IMR-90 (cell line): ENCODE measurements around the gene TMEM45B. TPM values are rescaled to one million over a fixed set of nuclear protein-coding genes. Genes with fewer than 3 reads are reported as not detected.

Experiments
- ATAC-seq: fragments of 200-7000 bp; cut with Tn5 transposase; 2 replicates; pipeline ENCODE4 v1.9.1; 2020; ENCODE audit warnings: low read depth, mild to moderate bottlenecking, moderate library complexity
- BruUV-seq: library from RNA; stranded (reverse); fragments of 400-500 nt; replicated peaks from 2 replicates; lab custom pipeline; 2021; lab: Mats Ljungman, UMichigan
- CTCF ChIA-PET: fragments of 300-600 bp; formaldehyde crosslinking; extraction: SDS; loops from one replicate; lab custom pipeline; 2021; ENCODE audit warnings: antibody characterized with exemption; lab: Yijun Ruan, JAX
- POLR2A ChIA-PET: fragments of 300-600 bp; sonication (Branson Sonifier 250); formaldehyde crosslinking; loops from one replicate; lab custom pipeline; 2022; ENCODE audit warnings: antibody characterized with exemption; ENCODE audit not compliant: unreplicated experiment; lab: Charles Lee
- DNase-seq: peaks from one replicate; pipeline ENCODE4 v3.0.0; 2013
- H2AFZ ChIP-seq: replicated peaks from 2 replicates; pipeline ENCODE3; 2013; ENCODE audit warnings: low read length, mild to moderate bottlenecking; ENCODE audit not compliant: poor library complexity
- H2AK5ac ChIP-seq: 2 replicates; pipeline ENCODE4 v1.6.1; 2013; ENCODE audit warnings: low read depth, low read length, inconsistent platforms
- H2AK9ac ChIP-seq: replicated peaks from 2 replicates; pipeline ENCODE3; 2013; ENCODE audit warnings: mild to moderate bottlenecking, low read depth, low read length, moderate library complexity; ENCODE audit not compliant: poor library complexity
- H2BK120ac ChIP-seq: 2 replicates; pipeline ENCODE4 v1.6.1; 2013; ENCODE audit warnings: low read depth, low read length, inconsistent platforms
- H2BK15ac ChIP-seq: 3 replicates; pipeline ENCODE4 v1.6.1; 2013; ENCODE audit warnings: low read depth, low read length, inconsistent platforms
- H2BK20ac ChIP-seq: 2 replicates; pipeline ENCODE4 v1.6.1; 2013; ENCODE audit warnings: low read depth, mild to moderate bottlenecking, inconsistent platforms, low read length, moderate library complexity
- H2BK5ac ChIP-seq: 2 replicates; pipeline ENCODE4 v1.6.1; 2013; ENCODE audit warnings: mild to moderate bottlenecking, low read depth, low read length, inconsistent platforms; ENCODE audit not compliant: poor library complexity, severe bottlenecking
- H3K14ac ChIP-seq: replicated peaks from 2 replicates; pipeline ENCODE4 v1.6.1; 2013; ENCODE audit warnings: low read depth, low read length, inconsistent platforms
- H3K18ac ChIP-seq: 2 replicates; pipeline ENCODE4 v1.6.1; 2013; ENCODE audit warnings: low read depth, low read length, control low read depth
- H3K23ac ChIP-seq: 2 replicates; pipeline ENCODE4 v1.6.1; 2013; ENCODE audit warnings: low read depth, low read length, inconsistent platforms
- H3K27ac ChIP-seq: 2 replicates; pipeline ENCODE4 v1.5.1; 2013; ENCODE audit warnings: mild to moderate bottlenecking, control low read depth, low read length; ENCODE audit not compliant: insufficient read depth
- H3K27me3 ChIP-seq: 2 replicates; pipeline ENCODE4 v1.6.1; 2013; ENCODE audit warnings: low read length; ENCODE audit not compliant: control insufficient read depth, insufficient read depth
- H3K36me3 ChIP-seq: 2 replicates; pipeline ENCODE4 v1.6.1; 2013; ENCODE audit warnings: low read length, mixed read lengths; ENCODE audit not compliant: control insufficient read depth, insufficient read depth
- H3K4ac ChIP-seq: 2 replicates; pipeline ENCODE4 v1.6.1; 2013; ENCODE audit warnings: low read depth, low read length, inconsistent platforms
- H3K4me1 ChIP-seq: 2 replicates; pipeline ENCODE4 v1.6.1; 2013; ENCODE audit warnings: low read length, mixed read lengths; ENCODE audit not compliant: control insufficient read depth, insufficient read depth
- H3K4me2 ChIP-seq: 2 replicates; pipeline ENCODE4 v1.6.1; 2013; ENCODE audit warnings: low read depth, mild to moderate bottlenecking, control low read depth, low read length, moderate library complexity
- H3K4me3 ChIP-seq: 2 replicates; pipeline ENCODE4 v1.5.1; 2013; ENCODE audit warnings: low read depth, mild to moderate bottlenecking, control low read depth, low read length, moderate library complexity; ENCODE audit not compliant: insufficient read depth
- H3K56ac ChIP-seq: 2 replicates; pipeline ENCODE4 v1.6.1; 2013; ENCODE audit warnings: low read length, inconsistent platforms; ENCODE audit not compliant: insufficient read depth; ENCODE audit errors: extremely low read depth
- H3K79me1 ChIP-seq, 2 experiments: 2 replicates each; pipeline ENCODE4 v1.6.1; 2013; ENCODE audit warnings: low read length in 2 of 2, inconsistent platforms in 1 of 2, low read depth in 1 of 2
- H3K9ac ChIP-seq: 2 replicates; pipeline ENCODE4 v1.6.1; 2013; ENCODE audit warnings: low read depth, low read length, control low read depth
- H3K9me1 ChIP-seq: 2 replicates; pipeline ENCODE4 v1.6.1; 2013; ENCODE audit warnings: low read length, inconsistent platforms; ENCODE audit not compliant: insufficient read depth
- H3K9me3 ChIP-seq: 2 replicates; pipeline ENCODE4 v1.6.1; 2013; ENCODE audit warnings: low read length; ENCODE audit not compliant: control insufficient read depth, insufficient read depth
- H4K20me1 ChIP-seq: 2 replicates; pipeline ENCODE4 v1.6.1; 2013; ENCODE audit warnings: low read length, inconsistent platforms; ENCODE audit not compliant: insufficient read depth
- H4K5ac ChIP-seq: 2 replicates; pipeline ENCODE4 v1.6.1; 2013; ENCODE audit warnings: mild to moderate bottlenecking, low read depth, low read length, control low read depth
- H4K8ac ChIP-seq, 2 experiments: 2 replicates each; pipeline ENCODE4 v1.6.1; 2013; ENCODE audit warnings: low read depth in 2 of 2, low read length in 2 of 2, control low read depth in 1 of 2, inconsistent platforms in 1 of 2
- H4K91ac ChIP-seq: 2 replicates; pipeline ENCODE4 v1.6.1; 2013; ENCODE audit warnings: low read depth, low read length, inconsistent platforms; ENCODE audit not compliant: insufficient read depth
- MXI1 ChIP-seq: IDR thresholded peaks from 2 replicates; pipeline ENCODE4 v1.6.1; 2012; ENCODE audit warnings: low read depth, mild to moderate bottlenecking, low read length, moderate library complexity, borderline replicate concordance
- WGBS, 2 experiments: methylation state at CpG; one replicate each; pipeline versions ENCODE4 v1.1.5 to v1.1.7; 2013; ENCODE audit warnings: missing lambda C conversion rate in 2 of 2; ENCODE audit not compliant: insufficient read length in 1 of 2; ENCODE audit errors: extremely low coverage in 2 of 2; 5-methylcytosine and 5-hydroxymethylcytosine counted together
- dilution Hi-C: fragments of 300-500 bp; cut with HindIII; formaldehyde crosslinking; loops from one replicate; pipeline ENCODE4 v1.14.3; 2018; ENCODE audit warnings: low sequenced_read_pairs; ENCODE audit not compliant: unreplicated experiment
- in situ Hi-C: fragments of 300-500 bp; cut with MboI; formaldehyde crosslinking; loops from 3 replicates; pipeline ENCODE4 v1.14.3; 2019; ENCODE audit warnings: low sequenced_read_pairs, inconsistent platforms, mixed read lengths
- intact Hi-C: fragments of 100-400 bp; cut with micrococcal nuclease; formaldehyde crosslinking; loops from 2 replicates; pipeline ENCODE4 v1.10.0; 2022
- polyA plus RNA-seq, 3 experiments: library from polyadenylated mRNA; depleted of rRNA; stranded (reverse); fragments of >200 nt; gene quantifications; 2 replicates each; pipeline ENCODE4 v1.2.3, GENCODE V29; 2012; ENCODE audit warnings: low replicate concordance in 1 of 3
- total RNA-seq: library from RNA; depleted of rRNA; stranded (reverse); fragments of >200 nt; gene quantifications from 2 replicates; pipeline ENCODE4 v1.2.3, GENCODE V29; 2012

Gene TMEM45B
- total and polyA plus RNA-seq, 2 of the 4 experiments (the other 2 are of a cell fraction), result not detected

GRCh38 chr11:129791515-129791914, 24.1 kb upstream of the TMEM45B start:
- Histone ChIP-seq H3K27ac (no peak overlapping the region), H3K4me1 (no peaks in the 10 kb centered on the region), H3K56ac (no peak overlapping the region), H2AFZ (no peak overlapping the region), H2BK20ac (no peak overlapping the region), H4K91ac (no peak overlapping the region), H2BK5ac (no peak overlapping the region), H3K27me3 (peaks cover 9% of the 10 kb centered on the region), H4K20me1 (no peaks in the 10 kb centered on the region), H3K9me3 (no peaks in the 10 kb centered on the region), H3K4ac (no peak overlapping the region), H3K4me3 (no peak overlapping the region), H2AK5ac (no peak overlapping the region), H4K5ac (no peak overlapping the region), H3K9ac (no peak overlapping the region), H2AK9ac (no peak overlapping the region), H2BK15ac (no peak overlapping the region), H3K4me2 (no peak overlapping the region), H3K18ac (no peak overlapping the region), H3K9me1 (no peaks in the 10 kb centered on the region), H3K23ac (no peak overlapping the region), H3K14ac (no peak overlapping the region), H4K8ac (no peak overlapping the region), H3K36me3 (no peaks in the 10 kb centered on the region), H2BK120ac (no peak overlapping the region), H3K79me1 (no peaks in the 10 kb centered on the region)
- dilution Hi-C loops, result no loop called here
- ChIA-PET POLR2A (no interaction called here), CTCF (no interaction called here)
- DNase-seq (no peak), ATAC-seq (no peak)
- no TSS peak for BruUV-seq
- in situ Hi-C loops, result no loop called here
- no peak for TF ChIP-seq MXI1
- intact Hi-C loops, result no loop called here
- WGBS, 2 experiments, result no CpG with 5 or more reads among the region's 2 CpGs
